Measurements from ENCODE around the gene KHDC3L. TPM values are rescaled to one million over a fixed set of nuclear protein-coding genes. Genes with fewer than 3 reads are reported as not detected.

Gene KHDC3L
- total and polyA plus RNA-seq, 10 of the 15 experiments (the other 5 are each of a cell fraction or from before 2014, with no cell fraction given) = not detected

GRCh38 chr6:73369157-73369556, 6.7 kb downstream of the KHDC3L start:
- POLR2A ChIA-PET = no interaction called here
- no peak overlapping the region for H3K27ac ChIP-seq (ENCODE audit: control insufficient read depth, insufficient read depth)
- in situ Hi-C loops (cut with MboI) = no loop called here
- H3K9me3 ChIP-seq (replicated peaks; ENCODE audit: control insufficient read depth, insufficient read depth, low read length) = no peaks in the 10 kb centered on the region; the same call in 2 of the 3 replicates
- DNase-seq (ENCODE audit: low read depth, low spot score) = no peak
- no peaks in the 10 kb centered on the region for H4K20me1 ChIP-seq (ENCODE audit: control insufficient read depth, insufficient read depth)
- no peak for FAIRE-seq
- H3K79me2 ChIP-seq (ENCODE audit: control insufficient read depth, insufficient read depth, low read length) = no peaks in the 10 kb centered on the region
- BruUV-seq (replicated peaks) = no TSS peak
- no peak for TF ChIP-seq TAF1 (IDR thresholded peaks at IDR 0.05; ENCODE audit: borderline replicate concordance, low read depth, low read length)
- no peak for TF ChIP-seq NBN (IDR thresholded peaks at IDR 0.05)
- TF ChIP-seq PAX8 (IDR thresholded peaks at IDR 0.05) = no peak
- no peak for TF ChIP-seq NKRF (conservative IDR thresholded peaks at IDR 0.05)
- no peak for TF ChIP-seq SMAD5 (IDR thresholded peaks at IDR 0.05; ENCODE audit: low read depth)
- no peak for TF ChIP-seq FOXK2 (IDR thresholded peaks at IDR 0.05)
- TF ChIP-seq, protein P1, sequence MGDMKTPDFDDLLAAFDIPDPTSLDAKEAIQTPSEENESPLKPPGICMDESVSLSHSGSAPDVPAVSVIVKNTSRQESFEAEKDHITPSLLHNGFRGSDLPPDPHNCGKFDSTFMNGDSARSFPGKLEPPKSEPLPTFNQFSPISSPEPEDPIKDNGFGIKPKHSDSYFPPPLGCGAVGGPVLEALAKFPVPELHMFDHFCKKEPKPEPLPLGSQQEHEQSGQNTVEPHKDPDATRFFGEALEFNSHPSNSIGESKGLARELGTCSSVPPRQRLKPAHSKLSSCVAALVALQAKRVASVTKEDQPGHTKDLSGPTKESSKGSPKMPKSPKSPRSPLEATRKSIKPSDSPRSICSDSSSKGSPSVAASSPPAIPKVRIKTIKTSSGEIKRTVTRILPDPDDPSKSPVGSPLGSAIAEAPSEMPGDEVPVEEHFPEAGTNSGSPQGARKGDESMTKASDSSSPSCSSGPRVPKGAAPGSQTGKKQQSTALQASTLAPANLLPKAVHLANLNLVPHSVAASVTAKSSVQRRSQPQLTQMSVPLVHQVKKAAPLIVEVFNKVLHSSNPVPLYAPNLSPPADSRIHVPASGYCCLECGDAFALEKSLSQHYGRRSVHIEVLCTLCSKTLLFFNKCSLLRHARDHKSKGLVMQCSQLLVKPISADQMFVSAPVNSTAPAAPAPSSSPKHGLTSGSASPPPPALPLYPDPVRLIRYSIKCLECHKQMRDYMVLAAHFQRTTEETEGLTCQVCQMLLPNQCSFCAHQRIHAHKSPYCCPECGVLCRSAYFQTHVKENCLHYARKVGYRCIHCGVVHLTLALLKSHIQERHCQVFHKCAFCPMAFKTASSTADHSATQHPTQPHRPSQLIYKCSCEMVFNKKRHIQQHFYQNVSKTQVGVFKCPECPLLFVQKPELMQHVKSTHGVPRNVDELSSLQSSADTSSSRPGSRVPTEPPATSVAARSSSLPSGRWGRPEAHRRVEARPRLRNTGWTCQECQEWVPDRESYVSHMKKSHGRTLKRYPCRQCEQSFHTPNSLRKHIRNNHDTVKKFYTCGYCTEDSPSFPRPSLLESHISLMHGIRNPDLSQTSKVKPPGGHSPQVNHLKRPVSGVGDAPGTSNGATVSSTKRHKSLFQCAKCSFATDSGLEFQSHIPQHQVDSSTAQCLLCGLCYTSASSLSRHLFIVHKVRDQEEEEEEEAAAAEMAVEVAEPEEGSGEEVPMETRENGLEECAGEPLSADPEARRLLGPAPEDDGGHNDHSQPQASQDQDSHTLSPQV (IDR thresholded peaks at IDR 0.05) = no peak
- TF ChIP-seq MTA3 (IDR thresholded peaks at IDR 0.05; ENCODE audit: borderline replicate concordance, low read length) = no peak
- no peak for TF ChIP-seq NR2C2 (IDR thresholded peaks at IDR 0.05; ENCODE audit: borderline replicate concordance, control insufficient read depth, insufficient read length, low read depth)
- TF ChIP-seq, protein P2, sequence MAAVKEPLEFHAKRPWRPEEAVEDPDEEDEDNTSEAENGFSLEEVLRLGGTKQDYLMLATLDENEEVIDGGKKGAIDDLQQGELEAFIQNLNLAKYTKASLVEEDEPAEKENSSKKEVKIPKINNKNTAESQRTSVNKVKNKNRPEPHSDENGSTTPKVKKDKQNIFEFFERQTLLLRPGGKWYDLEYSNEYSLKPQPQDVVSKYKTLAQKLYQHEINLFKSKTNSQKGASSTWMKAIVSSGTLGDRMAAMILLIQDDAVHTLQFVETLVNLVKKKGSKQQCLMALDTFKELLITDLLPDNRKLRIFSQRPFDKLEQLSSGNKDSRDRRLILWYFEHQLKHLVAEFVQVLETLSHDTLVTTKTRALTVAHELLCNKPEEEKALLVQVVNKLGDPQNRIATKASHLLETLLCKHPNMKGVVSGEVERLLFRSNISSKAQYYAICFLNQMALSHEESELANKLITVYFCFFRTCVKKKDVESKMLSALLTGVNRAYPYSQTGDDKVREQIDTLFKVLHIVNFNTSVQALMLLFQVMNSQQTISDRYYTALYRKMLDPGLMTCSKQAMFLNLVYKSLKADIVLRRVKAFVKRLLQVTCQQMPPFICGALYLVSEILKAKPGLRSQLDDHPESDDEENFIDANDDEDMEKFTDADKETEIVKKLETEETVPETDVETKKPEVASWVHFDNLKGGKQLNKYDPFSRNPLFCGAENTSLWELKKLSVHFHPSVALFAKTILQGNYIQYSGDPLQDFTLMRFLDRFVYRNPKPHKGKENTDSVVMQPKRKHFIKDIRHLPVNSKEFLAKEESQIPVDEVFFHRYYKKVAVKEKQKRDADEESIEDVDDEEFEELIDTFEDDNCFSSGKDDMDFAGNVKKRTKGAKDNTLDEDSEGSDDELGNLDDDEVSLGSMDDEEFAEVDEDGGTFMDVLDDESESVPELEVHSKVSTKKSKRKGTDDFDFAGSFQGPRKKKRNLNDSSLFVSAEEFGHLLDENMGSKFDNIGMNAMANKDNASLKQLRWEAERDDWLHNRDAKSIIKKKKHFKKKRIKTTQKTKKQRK (IDR thresholded peaks at IDR 0.05; ENCODE audit: low read depth, low read length) = no peak
- ATAC-seq = no peak
- H3K27me3 ChIP-seq (replicated peaks in 1 of 2; ENCODE audit: control insufficient read depth in 2 of 2, insufficient read depth in 2 of 2, low read length in 1 of 2) = 0 out of 4 replicates have a peak, but pooled peaks cover 0 to 3% of the 10 kb centered on the region in 2 experiments
- H3K36me3 ChIP-seq (ENCODE audit: control insufficient read depth in 2 of 2, insufficient read depth in 2 of 2, low read length in 1 of 2) = no peaks in the 10 kb centered on the region
- no peak overlapping the region for H2AFZ ChIP-seq (ENCODE audit: control insufficient read depth, low read depth, low read length)
- CTCF ChIA-PET = no interaction called here
- no peak overlapping the region for H3K9ac ChIP-seq (ENCODE audit: control insufficient read depth, insufficient read depth, low read length)
- SMC1A ChIA-PET (ENCODE audit: uncharacterized antibody, unreplicated experiment) = no interaction called here
- RAD21 ChIA-PET (ENCODE audit: unreplicated experiment) = no interaction called here
- H3K4me2 ChIP-seq (ENCODE audit: control insufficient read depth, insufficient read depth) = no peak overlapping the region
- intact Hi-C loops (cut with micrococcal nuclease; ENCODE audit: unreplicated experiment) = no loop called here
- H3K4me1 ChIP-seq (ENCODE audit: control insufficient read depth, insufficient read depth, low read length) = no peaks in the 10 kb centered on the region
- H3K4me3 ChIP-seq = no peak overlapping the region
- 56% methylated on average over 14 of the region's 14 CpGs for WGBS (ENCODE audit: insufficient coverage, insufficient replicate concordance, low lambda C conversion rate, missing lambda C conversion rate)

All from GM12878 (cell line).